GM18520 (cell line): ENCODE measurements around the gene ABLIM1.

Experiments used
- ATAC-seq: cut with Tn5 transposase; IDR thresholded peaks from one replicate; pipeline ENCODE4 v1.9.1; 2021; ENCODE audit not compliant: unreplicated experiment

Gene ABLIM1

GRCh38 chr10:114680543-114681117 lies 22.6 kb upstream of the ABLIM1 start:
- ATAC-seq, result no peak

GRCh38 chr10:114679552-114679951 lies 21.5 kb upstream of the ABLIM1 start:
- ATAC-seq, result no peak

DNA sequence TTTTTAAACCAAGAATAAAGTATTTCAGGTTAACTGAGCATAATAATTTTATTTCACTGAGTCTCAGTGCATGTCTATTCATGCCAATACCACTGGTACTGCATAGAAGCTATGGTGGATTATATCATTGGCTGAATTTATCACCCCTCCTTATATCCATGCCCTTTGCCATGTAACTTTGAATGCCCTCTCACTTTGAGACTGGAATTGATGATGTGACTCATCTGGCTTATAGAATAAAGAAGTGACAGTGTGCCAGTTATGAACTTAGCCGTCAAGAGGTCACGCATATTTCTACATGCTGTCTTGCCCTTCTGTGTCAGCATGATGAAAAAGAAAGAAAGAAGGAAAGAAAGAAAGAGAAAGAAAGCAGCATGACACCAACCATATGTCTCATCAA lies 20.7 kb upstream of the ABLIM1 start:
- ATAC-seq, result no peak

DNA sequence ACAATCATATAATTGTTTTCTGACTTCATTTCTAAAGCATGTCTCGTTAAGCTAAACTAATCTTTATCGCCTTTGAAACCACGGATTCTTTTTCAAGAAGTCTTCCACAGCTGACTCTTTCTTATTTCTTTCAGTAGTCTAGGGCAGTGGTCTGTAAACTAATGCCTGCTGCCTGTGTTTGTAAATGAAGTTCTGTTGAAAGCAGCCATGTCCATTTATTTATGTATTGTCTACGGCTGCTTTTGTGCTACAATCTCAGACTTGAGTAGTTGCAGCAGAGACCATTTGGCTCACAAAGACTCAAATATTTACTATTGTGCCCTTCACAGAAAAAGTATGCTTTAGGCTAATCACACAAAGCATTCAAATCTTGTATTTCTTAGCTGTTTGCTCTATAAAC lies 20.3 kb upstream of the ABLIM1 start:
- no peak for ATAC-seq

- no peak for ATAC-seq
Observed at GRCh38 chr10:114674346-114674745, 16.3 kb upstream of the ABLIM1 start.

DNA sequence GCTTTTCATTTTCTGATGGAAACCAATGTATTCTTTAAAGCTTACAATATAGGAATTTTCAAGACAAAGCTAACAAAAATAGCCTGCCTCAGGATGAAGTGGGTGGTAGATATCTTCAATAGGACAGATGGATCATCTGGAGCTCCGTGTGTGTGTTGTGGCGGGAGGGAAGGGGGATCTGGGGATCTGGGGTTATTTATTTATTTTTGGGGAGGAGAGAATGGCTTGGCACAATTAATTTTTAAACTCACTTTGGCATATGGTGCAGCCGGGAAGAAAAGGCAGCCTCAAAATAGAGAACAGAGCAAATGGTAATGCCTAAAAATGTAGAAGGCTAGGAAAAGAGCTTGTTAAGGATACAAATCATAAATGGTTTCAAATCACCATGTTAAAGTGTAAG lies 11.6 kb upstream of the ABLIM1 start:
- no peak for ATAC-seq

DNA sequence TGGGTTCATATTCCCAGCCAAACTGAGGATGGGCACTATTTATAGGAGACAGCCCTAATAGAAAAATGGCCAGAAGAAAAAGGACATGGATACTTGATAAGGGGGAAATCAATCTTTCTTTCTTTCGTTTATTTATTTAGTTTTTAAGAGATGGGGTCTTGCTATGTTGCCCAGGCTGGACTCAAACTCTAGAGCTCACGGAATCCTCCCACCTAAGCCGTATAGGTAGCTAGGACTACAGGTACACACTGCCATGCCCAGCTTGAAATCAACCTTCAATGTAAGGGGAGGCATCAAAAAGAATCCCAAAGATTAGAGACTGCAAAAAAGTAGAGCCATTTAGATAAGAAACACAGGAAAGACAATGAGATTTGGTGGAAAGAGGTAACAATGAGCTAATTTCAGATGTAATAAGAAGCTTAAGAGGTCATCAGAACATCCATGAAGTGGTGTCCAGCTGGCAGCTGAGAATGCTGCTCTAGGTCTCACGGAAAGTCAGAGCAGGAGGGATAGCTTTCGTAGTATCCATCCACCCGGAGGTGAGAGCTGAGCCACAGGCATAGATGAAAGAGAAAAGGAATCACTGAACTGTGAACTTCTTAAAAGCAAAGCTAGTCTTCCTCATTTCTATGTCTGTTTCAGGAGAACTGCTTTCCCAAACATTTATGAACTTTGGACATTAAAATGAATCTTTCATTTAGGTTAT lies 10.5 kb upstream of the ABLIM1 start:
- no peak for ATAC-seq

- no peak for ATAC-seq
Observed at GRCh38 chr10:114665873-114666272, 7.8 kb upstream of the ABLIM1 start.

GRCh38 chr10:114665406-114665805 lies 7.3 kb upstream of the ABLIM1 start:
- no peak for ATAC-seq

DNA sequence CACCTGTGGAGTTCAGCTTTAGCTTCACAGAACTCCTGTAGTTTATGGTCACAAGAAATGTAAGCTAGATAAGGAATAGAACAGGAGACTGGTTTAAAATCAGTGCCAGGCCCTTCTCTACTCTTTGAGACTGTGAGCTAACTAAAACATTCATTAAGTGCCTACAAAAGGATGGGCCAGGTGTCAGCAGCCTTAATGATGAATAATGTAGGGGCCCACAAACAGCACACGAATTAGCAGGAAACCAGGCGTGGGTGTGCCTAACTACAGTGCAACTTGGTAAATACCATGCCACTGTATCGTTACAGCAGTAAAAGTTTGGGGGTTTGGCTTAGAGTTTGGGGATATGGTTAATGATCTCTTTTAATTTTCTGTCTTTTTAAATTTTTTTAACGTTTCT lies 6.1 kb upstream of the ABLIM1 start:
- ATAC-seq, result no peak

- no peak for ATAC-seq
Observed at GRCh38 chr10:114663626-114664025, 5.6 kb upstream of the ABLIM1 start.

DNA sequence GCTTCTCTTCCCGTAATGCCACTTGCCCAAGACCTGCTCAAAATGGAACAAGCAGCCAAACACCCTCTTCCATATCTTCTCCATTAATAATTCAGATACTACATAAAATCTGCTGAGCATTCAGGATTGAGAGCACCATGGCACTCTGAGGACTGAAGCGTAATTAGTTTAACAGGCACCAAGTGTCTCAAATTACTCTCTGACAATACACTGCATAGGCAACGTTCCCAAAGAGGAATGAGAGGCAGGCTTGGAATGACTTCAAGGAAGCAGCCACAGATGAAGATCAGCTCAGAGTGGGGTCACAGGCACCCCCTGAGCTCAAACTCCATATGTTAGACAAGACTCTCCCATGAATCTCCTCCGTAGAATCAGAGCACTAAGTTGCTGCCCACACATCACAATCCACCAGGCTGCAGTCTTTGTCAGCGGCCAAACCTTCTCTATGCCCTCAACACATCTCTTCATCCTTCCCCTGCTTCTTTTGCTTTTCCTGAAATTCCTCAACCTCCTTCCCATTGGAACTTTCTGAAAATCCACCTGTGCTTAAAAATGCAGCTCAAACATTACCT lies 4.7 kb upstream of the ABLIM1 start:
- ATAC-seq, result no peak

GRCh38 chr10:114661212-114661880 lies 3.3 kb upstream of the ABLIM1 start:
- ATAC-seq, result no peak

DNA sequence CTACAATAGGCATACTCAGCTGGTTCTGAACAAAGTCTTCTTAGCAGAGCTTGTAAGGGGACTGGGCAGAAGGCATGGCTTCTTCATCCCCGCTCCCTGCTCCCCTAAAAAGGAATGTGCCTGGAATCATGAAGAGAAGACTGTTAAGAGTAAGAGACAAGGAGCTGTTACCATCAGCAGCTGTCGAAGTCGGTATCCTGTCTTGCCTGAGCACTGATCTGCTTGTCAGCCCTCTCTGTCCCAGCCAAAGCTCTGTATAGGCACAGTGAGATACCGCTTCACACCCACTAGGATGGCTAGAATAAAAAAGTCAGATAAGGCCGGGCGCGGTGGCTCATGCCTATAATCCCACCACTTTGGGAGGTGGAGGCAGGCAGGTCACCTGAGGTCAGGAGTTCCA lies 2.4 kb downstream of the ABLIM1 start:
- ATAC-seq, result no peak

DNA sequence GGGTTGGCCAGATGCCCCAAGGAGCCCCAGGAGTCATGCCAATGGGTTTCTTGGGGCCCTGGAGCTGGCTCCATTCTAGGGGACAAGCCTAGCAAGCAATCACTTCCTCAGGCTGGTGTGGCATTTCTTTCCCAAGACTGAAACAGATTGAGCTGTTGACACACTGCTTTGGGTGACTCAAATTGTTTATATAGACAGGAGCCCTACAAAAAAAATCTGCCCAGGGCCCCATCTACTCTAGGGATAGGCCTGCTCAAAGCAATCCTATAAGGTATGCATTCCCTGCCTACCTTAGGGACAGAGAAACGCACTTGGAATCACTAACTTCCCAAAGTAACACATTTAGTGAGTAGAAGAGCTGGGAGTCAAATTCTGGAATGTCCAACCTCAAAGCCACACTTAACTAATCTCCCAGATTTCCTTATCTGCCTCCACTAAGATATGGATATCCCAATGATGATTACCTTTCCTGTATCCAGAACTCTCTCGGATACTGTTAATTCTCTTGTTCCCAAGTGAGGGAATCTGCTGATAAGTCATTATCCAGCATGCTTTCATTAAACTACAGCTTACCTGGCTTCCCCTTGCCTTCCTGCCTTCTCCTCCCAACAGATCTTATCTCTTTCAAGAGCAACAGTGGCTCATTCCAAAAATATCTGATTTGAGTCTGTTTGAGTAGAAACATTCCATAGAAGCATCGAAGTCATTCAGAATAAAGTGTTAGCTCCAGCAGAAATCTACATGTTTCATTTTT lies 3.1 kb downstream of the ABLIM1 start:
- ATAC-seq, result no peak

GRCh38 chr10:114653926-114654325 lies 4.1 kb downstream of the ABLIM1 start:
- no peak for ATAC-seq

GRCh38 chr10:114652402-114653368 lies 5.4 kb downstream of the ABLIM1 start:
- ATAC-seq, result no peak

DNA sequence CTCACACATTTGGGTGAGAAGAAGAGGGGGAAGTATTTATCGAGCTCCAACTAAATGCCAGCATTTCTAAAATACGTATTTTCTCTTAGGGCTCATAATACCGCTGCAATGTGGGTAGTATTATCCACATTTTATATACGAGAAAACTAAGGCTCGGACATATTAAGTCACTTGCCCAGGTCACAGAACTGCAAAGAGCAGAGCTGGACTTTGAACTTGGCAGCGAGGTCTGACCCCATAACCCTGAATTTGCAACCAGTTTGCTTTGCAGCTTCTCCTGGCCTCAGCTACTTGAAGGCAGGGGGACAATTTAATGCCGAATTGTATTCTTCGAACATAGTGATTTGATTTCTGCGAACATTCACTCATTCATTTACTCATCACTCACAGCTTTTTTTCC lies 7.2 kb downstream of the ABLIM1 start:
- no peak for ATAC-seq

DNA sequence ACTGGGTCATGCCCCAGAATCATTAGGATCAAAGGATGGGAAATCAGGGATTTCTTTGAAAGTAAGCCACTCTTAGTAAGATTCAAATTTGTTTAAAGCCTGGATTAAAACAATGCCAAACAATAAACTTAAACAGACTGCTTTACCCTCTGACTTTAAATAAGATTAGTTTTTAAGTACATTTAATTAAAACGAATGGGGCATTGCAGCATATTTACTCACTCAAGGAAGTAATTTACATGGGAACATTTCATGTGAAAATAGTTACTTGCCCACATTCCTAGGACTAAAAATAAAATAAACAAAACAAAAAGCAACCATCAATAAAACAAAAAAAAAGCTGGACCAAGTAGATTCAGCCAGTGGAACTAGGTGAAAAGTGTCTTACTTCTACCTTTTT lies 7.8 kb downstream of the ABLIM1 start:
- ATAC-seq, result no peak

DNA sequence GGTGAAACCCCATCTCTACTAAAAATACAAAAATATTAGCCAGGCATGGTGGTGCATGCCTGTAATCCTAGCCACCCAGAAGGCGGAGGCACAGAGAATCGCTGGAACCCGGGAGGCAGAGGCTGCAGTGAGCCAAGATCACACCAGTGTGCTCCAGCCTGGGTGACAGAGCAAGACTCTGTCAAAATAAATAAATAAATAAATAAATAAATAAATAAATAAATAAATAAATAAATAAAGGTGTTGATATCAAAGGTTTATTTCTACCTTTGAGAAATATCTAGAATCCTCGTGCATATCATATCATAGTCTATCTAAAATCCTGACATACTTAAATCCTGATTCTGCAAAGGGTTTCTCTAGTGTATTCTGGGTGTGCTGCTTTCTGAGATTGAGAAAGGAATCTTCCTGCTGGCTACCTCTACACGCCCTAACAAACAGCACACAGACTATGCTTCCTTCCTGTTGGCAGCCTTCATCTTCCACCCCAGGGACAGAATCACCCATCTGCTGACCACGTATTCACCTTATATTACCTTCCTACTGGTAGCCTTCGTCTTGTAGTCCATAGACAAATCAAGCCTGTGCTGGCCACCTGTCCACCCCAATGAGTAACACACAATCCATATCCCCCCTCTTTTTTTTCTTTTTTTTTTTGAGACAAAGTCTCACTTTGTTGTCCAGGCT lies 8.7 kb downstream of the ABLIM1 start:
- no peak for ATAC-seq
